MM.1S (cell line): ENCODE data around the gene VPS72.

Experiments used
- DNase-seq: peaks from one replicate; pipeline ENCODE4 v3.0.0-alpha.2; 2015
- H2AFZ ChIP-seq: fragments of 300-600 bp; sonication (generic); 2 replicates; pipeline ENCODE4 v1.6.0; 2016; ENCODE audit warnings: antibody characterized with exemption, low read length
- H3F3A ChIP-seq: fragments of 300-600 bp; sonication (generic); 2 replicates; pipeline ENCODE4 v1.6.1; 2016; ENCODE audit warnings: mild to moderate bottlenecking, antibody characterized with exemption, low read length, moderate library complexity, mixed read lengths; ENCODE audit not compliant: insufficient read depth
- H3K27ac ChIP-seq: fragments of 300-600 bp; sonication (generic); 2 replicates; pipeline ENCODE4 v1.5.1; 2016; ENCODE audit warnings: mild to moderate bottlenecking, low read length
- H3K27me3 ChIP-seq: fragments of 300-600 bp; sonication (generic); replicated peaks from 2 replicates; pipeline ENCODE4 v1.6.0; 2016; ENCODE audit warnings: low read length; ENCODE audit not compliant: insufficient read depth
- H3K36me3 ChIP-seq: fragments of 300-600 bp; sonication (generic); replicated peaks from 2 replicates; pipeline ENCODE4 v1.6.1; 2016; ENCODE audit warnings: mild to moderate bottlenecking, low read length, mixed read lengths; ENCODE audit not compliant: insufficient read depth
- H3K4me1 ChIP-seq: fragments of 300-600 bp; sonication (generic); 2 replicates; pipeline ENCODE4 v1.6.1; 2016; ENCODE audit warnings: low read length, mixed read lengths
- H3K4me2 ChIP-seq: fragments of 300-600 bp; sonication (generic); 2 replicates; pipeline ENCODE4 v1.6.0; 2016; ENCODE audit warnings: low read depth, low read length
- H3K4me3 ChIP-seq: fragments of 300-600 bp; sonication (generic); 2 replicates; pipeline ENCODE4 v1.5.1; 2016; ENCODE audit warnings: low read length, mixed read lengths
- H3K79me2 ChIP-seq: fragments of 300-600 bp; sonication (generic); 2 replicates; pipeline ENCODE4 v1.6.1; 2016; ENCODE audit warnings: mixed run types, low read length, mixed read lengths
- H3K9ac ChIP-seq: fragments of 300-600 bp; sonication (generic); 2 replicates; pipeline ENCODE4 v1.6.1; 2016; ENCODE audit warnings: low read length, mixed read lengths
- H3K9me2 ChIP-seq: fragments of 300-600 bp; sonication (generic); replicated peaks from 2 replicates; pipeline ENCODE4 v1.6.1; 2016; ENCODE audit warnings: mild to moderate bottlenecking, low read length, mixed read lengths; ENCODE audit not compliant: insufficient read depth
- H3K9me3 ChIP-seq: fragments of 300-600 bp; sonication (generic); replicated peaks from 2 replicates; pipeline ENCODE4 v1.6.1; 2016; ENCODE audit warnings: mild to moderate bottlenecking, low read length, mixed read lengths; ENCODE audit not compliant: insufficient read depth
- H4K20me1 ChIP-seq: fragments of 300-600 bp; sonication (generic); 2 replicates; pipeline ENCODE4 v1.6.1; 2016; ENCODE audit warnings: mild to moderate bottlenecking, low read length, moderate library complexity, mixed read lengths; ENCODE audit not compliant: insufficient read depth
- EZH2 ChIP-seq: fragments of 300-600 bp; sonication (generic); optimal IDR thresholded peaks from 2 replicates; pipeline ENCODE3; 2017; ENCODE audit warnings: low read depth, mild to moderate bottlenecking, antibody characterized with exemption, low read length, mixed read lengths
- EZH2phosphoT487 ChIP-seq: fragments of 300-600 bp; sonication (generic); IDR thresholded peaks from 2 replicates; pipeline ENCODE4 v1.6.1; 2018; ENCODE audit warnings: antibody characterized with exemption, low read length
- TF ChIP-seq, protein P1 (sequence below): fragments of 300-600 bp; sonication (generic); IDR thresholded peaks from 2 replicates; pipeline ENCODE4 v1.5.1; 2016; ENCODE audit warnings: antibody characterized with exemption, low read length, mixed read lengths

VPS72 gene

GRCh38 chr1:151147132-151147503, 42.9 kb downstream of the VPS72 start:
- Histone ChIP-seq H3K27ac (no peak overlapping the region), H3K36me3 (no peaks in the 10 kb centered on the region), H3K9ac (peak overlapping the region; percentile 56; the same call in 1 of the 2 replicates), H3K27me3 (peaks cover 15% of the 10 kb centered on the region), H3K4me1 (peaks cover 8% of the 10 kb centered on the region; the same call in 1 of the 2 replicates), H4K20me1 (no peaks in the 10 kb centered on the region), H3K9me2 (no peaks in the 10 kb centered on the region), H3K79me2 (no peaks in the 10 kb centered on the region), H3F3A (no peaks in the 10 kb centered on the region), H2AFZ (peak overlapping the region; percentile 99), H3K9me3 (no peaks in the 10 kb centered on the region), H3K4me3 (peak overlapping the region; percentile 96), H3K4me2 (peak overlapping the region; percentile 100)
- no peak for DNase-seq
- TF ChIP-seq, protein P1, sequence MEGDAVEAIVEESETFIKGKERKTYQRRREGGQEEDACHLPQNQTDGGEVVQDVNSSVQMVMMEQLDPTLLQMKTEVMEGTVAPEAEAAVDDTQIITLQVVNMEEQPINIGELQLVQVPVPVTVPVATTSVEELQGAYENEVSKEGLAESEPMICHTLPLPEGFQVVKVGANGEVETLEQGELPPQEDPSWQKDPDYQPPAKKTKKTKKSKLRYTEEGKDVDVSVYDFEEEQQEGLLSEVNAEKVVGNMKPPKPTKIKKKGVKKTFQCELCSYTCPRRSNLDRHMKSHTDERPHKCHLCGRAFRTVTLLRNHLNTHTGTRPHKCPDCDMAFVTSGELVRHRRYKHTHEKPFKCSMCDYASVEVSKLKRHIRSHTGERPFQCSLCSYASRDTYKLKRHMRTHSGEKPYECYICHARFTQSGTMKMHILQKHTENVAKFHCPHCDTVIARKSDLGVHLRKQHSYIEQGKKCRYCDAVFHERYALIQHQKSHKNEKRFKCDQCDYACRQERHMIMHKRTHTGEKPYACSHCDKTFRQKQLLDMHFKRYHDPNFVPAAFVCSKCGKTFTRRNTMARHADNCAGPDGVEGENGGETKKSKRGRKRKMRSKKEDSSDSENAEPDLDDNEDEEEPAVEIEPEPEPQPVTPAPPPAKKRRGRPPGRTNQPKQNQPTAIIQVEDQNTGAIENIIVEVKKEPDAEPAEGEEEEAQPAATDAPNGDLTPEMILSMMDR, result no peak
- TF ChIP-seq EZH2, result no peak
- TF ChIP-seq EZH2phosphoT487, result no peak

- Histone ChIP-seq H3K4me1 (peaks cover 8% of the 10 kb centered on the region; the same call in 1 of the 2 replicates), H3K27me3 (peaks cover 15% of the 10 kb centered on the region), H3F3A (no peaks in the 10 kb centered on the region), H3K9ac (peak within 1 kb of the TSS; percentile 56; the same call in 1 of the 2 replicates), H3K4me3 (peak within 1 kb of the TSS; percentile 96), H3K9me2 (no peaks in the 10 kb centered on the region), H3K36me3 (no peaks in the 10 kb centered on the region), H3K4me2 (peak within 1 kb of the TSS; percentile 100), H2AFZ (peak within 1 kb of the TSS; percentile 99), H4K20me1 (no peaks in the 10 kb centered on the region), H3K79me2 (no peaks in the 10 kb centered on the region), H3K9me3 (no peaks in the 10 kb centered on the region), H3K27ac (no peak within 1 kb of the TSS)
- DNase-seq, result peak; percentile 92
- TF ChIP-seq, protein P1, result no peak
- TF ChIP-seq EZH2 (no peak), EZH2phosphoT487 (no peak)
These were observed 43.4 kb downstream of the VPS72 start, which contains the start of gene SEMA6C for GRCh38 chr1:151146412-151147131. TSS of gene SEMA6C (minus strand) at chr1:151146631. CDS start at chr1:151142621, 4,010 bp downstream.

DNA sequence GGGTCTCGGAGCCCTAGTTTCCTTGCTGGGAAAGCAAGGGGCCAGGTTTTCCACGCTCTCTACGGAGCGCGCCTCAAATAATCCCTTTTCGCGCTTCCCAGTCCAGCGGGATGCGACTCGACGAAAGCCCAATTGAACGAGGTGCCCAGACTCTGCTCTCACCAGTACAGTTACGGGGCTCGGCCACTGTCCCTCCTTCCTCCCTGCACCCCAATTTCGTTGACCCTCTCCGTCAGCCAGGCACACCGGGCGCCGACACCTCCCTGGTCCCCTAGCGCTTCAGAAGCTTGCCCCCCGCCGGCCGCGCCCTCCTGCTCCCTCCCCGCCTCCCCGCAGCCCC, 44.0 kb downstream of the VPS72 start:
- H3K9ac ChIP-seq, result peak overlapping the region; percentile 56; the same call in 1 of the 2 replicates

More for the DNA sequence above, 44.0 kb downstream of the VPS72 start:
- Histone ChIP-seq H3K9me2 (no peaks in the 10 kb centered on the region), H4K20me1 (no peaks in the 10 kb centered on the region), H3K9me3 (no peaks in the 10 kb centered on the region), H3K27me3 (peaks cover 15% of the 10 kb centered on the region), H3K36me3 (no peaks in the 10 kb centered on the region), H3K4me2 (peak overlapping the region; percentile 100), H3K27ac (no peak overlapping the region), H3K4me3 (peak overlapping the region; percentile 96), H3K4me1 (peaks cover 8% of the 10 kb centered on the region; the same call in 1 of the 2 replicates), H2AFZ (peak overlapping the region; percentile 99), H3F3A (no peaks in the 10 kb centered on the region), H3K79me2 (no peaks in the 10 kb centered on the region)
- TF ChIP-seq, protein P1, result no peak
- TF ChIP-seq EZH2 (no peak), EZH2phosphoT487 (no peak)
- no peak for DNase-seq
